Neural progenitor cell (in vitro differentiated cells): ENCODE measurements around the gene FYN. TPM values are rescaled to one million over a fixed set of nuclear protein-coding genes. Genes with fewer than 3 reads are reported as not detected.
A peak's percentile ranks its signal among the peaks of the same experiment; 100 is the strongest.

ENCODE experiments used
- DNase-seq: peaks from one replicate; pipeline ENCODE4 v3.0.0-alpha.2; 2016; ENCODE audit warnings: low spot score
- H2AFZ ChIP-seq: fragments of 200-600 bp; sonication (generic); replicated peaks from 2 replicates; pipeline ENCODE4 v1.6.1; 2016; ENCODE audit warnings: antibody characterized with exemption
- H3F3A ChIP-seq: fragments of 200-600 bp; sonication (generic); 2 replicates; pipeline ENCODE4 v1.6.1; 2016; ENCODE audit warnings: antibody characterized with exemption, low read depth
- H3K27ac ChIP-seq: fragments of 200-600 bp; sonication (generic); 2 replicates; pipeline ENCODE4 v1.5.1; 2016; ENCODE audit warnings: mild to moderate bottlenecking
- H3K27me3 ChIP-seq: fragments of 200-600 bp; sonication (generic); 2 replicates; pipeline ENCODE4 v1.6.1; 2016; ENCODE audit warnings: mild to moderate bottlenecking, moderate library complexity
- H3K36me3 ChIP-seq: fragments of 200-600 bp; sonication (generic); 2 replicates; pipeline ENCODE4 v1.5.1; 2016
- H3K4me1 ChIP-seq: fragments of 200-600 bp; sonication (generic); 2 replicates; pipeline ENCODE4 v1.6.1; 2016; ENCODE audit warnings: mixed run types
- H3K4me2 ChIP-seq: fragments of 200-600 bp; sonication (generic); 2 replicates; pipeline ENCODE4 v1.6.1; 2016
- H3K4me3 ChIP-seq: fragments of 200-600 bp; sonication (generic); 2 replicates; pipeline ENCODE4 v1.5.1; 2016
- H3K79me2 ChIP-seq: fragments of 200-600 bp; sonication (generic); 2 replicates; pipeline ENCODE4 v1.6.1; 2016; ENCODE audit warnings: low read depth
- H3K9ac ChIP-seq: fragments of 200-600 bp; sonication (generic); 2 replicates; pipeline ENCODE4 v1.6.1; 2016
- H3K9me3 ChIP-seq: fragments of 200-600 bp; sonication (generic); 2 replicates; pipeline ENCODE4 v1.5.1; 2016; ENCODE audit warnings: low read depth
- H4K20me1 ChIP-seq: fragments of 200-600 bp; sonication (generic); 2 replicates; pipeline ENCODE4 v1.6.1; 2016; ENCODE audit warnings: low read depth
- H3K27ac Mint-ChIP-seq: 3 replicates; pipeline ENCODE4 v1.8.0; 2021; ENCODE audit warnings: mixed read lengths
- H3K27me3 Mint-ChIP-seq: 2 replicates; pipeline ENCODE4 v1.8.0; 2022; ENCODE audit warnings: low read depth, mild to moderate bottlenecking, inconsistent platforms, moderate library complexity, mixed read lengths; ENCODE audit not compliant: insufficient read depth
- H3K36me3 Mint-ChIP-seq: 3 replicates; pipeline ENCODE4 v1.8.0; 2021; ENCODE audit warnings: mixed read lengths
- H3K4me1 Mint-ChIP-seq: 3 replicates; pipeline ENCODE4 v1.8.0; 2021; ENCODE audit warnings: mixed read lengths
- H3K4me3 Mint-ChIP-seq: 3 replicates; pipeline ENCODE4 v1.8.0; 2021; ENCODE audit warnings: mild to moderate bottlenecking, moderate library complexity, mixed read lengths
- H3K9me3 Mint-ChIP-seq: 3 replicates; pipeline ENCODE4 v1.8.0; 2020; ENCODE audit warnings: mixed read lengths
- CTCF ChIP-seq: fragments of 200-600 bp; sonication (generic); IDR thresholded peaks from 2 replicates; pipeline ENCODE4 v1.5.1; 2017; ENCODE audit warnings: antibody characterized with exemption, mild to moderate bottlenecking
- EZH2 ChIP-seq: fragments of 200-600 bp; sonication (generic); IDR thresholded peaks from 2 replicates; pipeline ENCODE4 v1.6.1; 2017; ENCODE audit warnings: antibody characterized with exemption, mild to moderate bottlenecking, moderate library complexity
- EZH2phosphoT487 ChIP-seq: fragments of 200-600 bp; sonication (generic); IDR thresholded peaks from 2 replicates; pipeline ENCODE4 v1.6.1; 2017; ENCODE audit warnings: antibody characterized with exemption
- total RNA-seq: library from RNA; depleted of rRNA; stranded (reverse); fragments of >200 nt; gene quantifications from 2 replicates; pipeline ENCODE4 v1.2.3, GENCODE V29; 2015; ENCODE audit warnings: low replicate concordance

FYN gene
- total RNA-seq, 1 donor from 2014 or later, result 167 TPM

- H3K27me3 ChIP-seq, result no peaks in the 10 kb centered on the region
- H3F3A ChIP-seq, result no peaks in the 10 kb centered on the region
- TF ChIP-seq EZH2phosphoT487 (no peak), EZH2 (no peak), CTCF (no peak)
- H3K27me3 Mint-ChIP-seq, result no peaks in the 10 kb centered on the region
- no peaks in the 10 kb centered on the region for H3K9me3 ChIP-seq
- peak overlapping the region; percentile 58 for H3K27ac Mint-ChIP-seq
- H3K4me2 ChIP-seq, result no peak overlapping the region
- peaks cover 25% of the 10 kb centered on the region for H3K36me3 Mint-ChIP-seq
- H3K9me3 Mint-ChIP-seq, result no peaks in the 10 kb centered on the region
- no peak overlapping the region for H2AFZ ChIP-seq
- H3K9ac ChIP-seq, result no peak overlapping the region
- peaks cover 11% of the 10 kb centered on the region for H4K20me1 ChIP-seq
- no peak overlapping the region for H3K4me3 ChIP-seq
- H3K4me1 ChIP-seq, result peaks cover 18% of the 10 kb centered on the region
- H3K27ac ChIP-seq, result peak overlapping the region; percentile 14
- H3K4me1 Mint-ChIP-seq, result peaks cover 45% of the 10 kb centered on the region
- H3K79me2 ChIP-seq, result no peaks in the 10 kb centered on the region
- DNase-seq, result no peak
- H3K36me3 ChIP-seq, result no peaks in the 10 kb centered on the region
- no peak overlapping the region for H3K4me3 Mint-ChIP-seq
Measured at GRCh38 chr6:111773501-111774345, 99.5 kb downstream of the FYN start.

- no peaks in the 10 kb centered on the region for H3K27me3 Mint-ChIP-seq
- Histone ChIP-seq H3K9ac (no peak overlapping the region), H2AFZ (no peak overlapping the region), H3K4me2 (no peak overlapping the region), H3F3A (no peaks in the 10 kb centered on the region), H3K27ac (no peak overlapping the region), H3K4me1 (peaks cover 14% of the 10 kb centered on the region), H3K79me2 (no peaks in the 10 kb centered on the region), H4K20me1 (peaks cover 11% of the 10 kb centered on the region), H3K27me3 (no peaks in the 10 kb centered on the region), H3K9me3 (no peaks in the 10 kb centered on the region), H3K4me3 (no peak overlapping the region), H3K36me3 (no peaks in the 10 kb centered on the region)
- H3K4me1 Mint-ChIP-seq, result peaks cover 37% of the 10 kb centered on the region
- peaks cover 20% of the 10 kb centered on the region for H3K36me3 Mint-ChIP-seq
- no peak for TF ChIP-seq EZH2phosphoT487
- no peak for TF ChIP-seq CTCF
- no peak for TF ChIP-seq EZH2
- H3K27ac Mint-ChIP-seq, result no peak overlapping the region
- H3K9me3 Mint-ChIP-seq, result no peaks in the 10 kb centered on the region
- no peak for DNase-seq
- H3K4me3 Mint-ChIP-seq, result no peak overlapping the region
Measured at GRCh38 chr6:111772381-111772780, 100.9 kb downstream of the FYN start.

DNA sequence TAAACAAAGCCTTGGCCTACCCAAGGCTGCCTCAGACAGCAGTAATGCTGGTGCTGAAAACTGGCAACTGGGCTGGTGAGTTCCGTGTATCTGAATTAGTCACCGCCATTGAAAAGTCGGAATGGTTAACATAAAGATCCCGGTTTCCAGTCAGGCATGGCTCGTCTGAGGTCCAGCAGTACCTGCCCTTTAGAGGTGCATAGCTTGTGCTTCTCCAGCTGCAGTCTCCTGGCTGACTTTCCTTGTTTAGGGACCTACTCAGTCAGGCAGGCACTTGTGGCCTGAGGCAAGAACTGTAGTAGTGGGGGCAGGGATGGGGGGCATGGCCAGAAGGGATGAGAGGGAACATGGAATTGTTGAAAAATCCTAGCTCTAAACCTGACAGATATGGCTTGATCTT lies 101.6 kb downstream of the FYN start:
- Histone ChIP-seq H3K27me3 (no peaks in the 10 kb centered on the region), H3K4me1 (peaks cover 14% of the 10 kb centered on the region), H3K27ac (no peak overlapping the region), H3K36me3 (no peaks in the 10 kb centered on the region), H3K9me3 (no peaks in the 10 kb centered on the region), H3K4me2 (no peak overlapping the region), H2AFZ (no peak overlapping the region), H3F3A (no peaks in the 10 kb centered on the region), H4K20me1 (peaks cover 11% of the 10 kb centered on the region), H3K9ac (no peak overlapping the region), H3K4me3 (no peak overlapping the region), H3K79me2 (no peaks in the 10 kb centered on the region)
- TF ChIP-seq EZH2 (no peak), CTCF (no peak), EZH2phosphoT487 (no peak)
- H3K27ac Mint-ChIP-seq, result peak overlapping the region; percentile 7
- H3K4me3 Mint-ChIP-seq, result no peak overlapping the region
- peaks cover 35% of the 10 kb centered on the region for H3K4me1 Mint-ChIP-seq
- peaks cover 21% of the 10 kb centered on the region for H3K36me3 Mint-ChIP-seq
- no peaks in the 10 kb centered on the region for H3K9me3 Mint-ChIP-seq
- DNase-seq, result no peak
- no peaks in the 10 kb centered on the region for H3K27me3 Mint-ChIP-seq
